Measurements from ENCODE around the gene ADK. TPM values are rescaled to one million over a fixed set of nuclear protein-coding genes. Genes with fewer than 3 reads are reported as not detected.

The ADK gene
- total and polyA plus RNA-seq, 2 donors (not counting 3 experiments of a cell fraction or from before 2014, with no cell fraction given): 11.7 to 46.5 TPM

- no peaks in the 10 kb centered on the region for H4K20me1 ChIP-seq (replicated peaks; ENCODE audit: control insufficient read depth, extremely low read depth, insufficient read depth, low read length)
- no peaks in the 10 kb centered on the region for H3K4me1 ChIP-seq (ENCODE audit: control insufficient read depth, extremely low read depth, insufficient read depth, low read length)
- no peaks in the 10 kb centered on the region for H3K9me1 ChIP-seq (replicated peaks; ENCODE audit: control insufficient read depth, extremely low read depth, insufficient read depth, low read length)
- no peaks in the 10 kb centered on the region for H3K27me3 ChIP-seq (ENCODE audit: control insufficient read depth in 2 of 2, insufficient read depth in 2 of 2, low read length in 2 of 2)
- no peak for TF ChIP-seq GATA2 (IDR thresholded peaks at IDR 0.05; ENCODE audit: insufficient read depth, insufficient read length, low read depth, low read length)
- no peak for TF ChIP-seq EZH2 (IDR thresholded peaks at IDR 0.05; ENCODE audit: borderline replicate concordance, low read depth, low read length, severe bottlenecking)
- no peak for TF ChIP-seq POLR2A (IDR thresholded peaks at IDR 0.05; ENCODE audit: low read depth, low read length)
- peaks cover 32% of the 10 kb centered on the region for H3K79me2 ChIP-seq (ENCODE audit: control insufficient read depth, insufficient read depth, low read length)
- intact Hi-C loops (cut with micrococcal nuclease): no loop called here
- no peaks in the 10 kb centered on the region for H3K36me3 ChIP-seq (ENCODE audit: control insufficient read depth in 2 of 2, extremely low read depth in 1 of 2, insufficient read depth in 2 of 2, low read length in 2 of 2)
- DNase-seq (ENCODE audit: low read depth, low spot score) (no peak), FAIRE-seq (no peak)
- H3K27ac ChIP-seq (ENCODE audit: insufficient read depth, low read depth, low read length): no peak overlapping the region
- H3K9ac ChIP-seq (replicated peaks; ENCODE audit: extremely low read depth, insufficient read depth, low read length): no peak overlapping the region
- no peak overlapping the region for H3K4me3 ChIP-seq (replicated peaks in 1 of 3; ENCODE audit: insufficient read depth in 1 of 3, low read depth in 1 of 3, low read length in 3 of 3)
- no peak overlapping the region for H2AFZ ChIP-seq (ENCODE audit: low read depth, low read length)
- no TSS peak for BruUV-seq (replicated peaks)
- no peak overlapping the region for H3K4me2 ChIP-seq (ENCODE audit: insufficient read depth, low read length)
- CTCF ChIA-PET: interaction anchor here (1.8 kb wide), 1 partner anchor 27 kb away, joined by 5 read pairs; no protein-coding TSS in a partner anchor
- POLR2A ChIA-PET: no interaction called here
- dilution Hi-C loops (cut with MboI; ENCODE audit: extremely low pct_ligation_motif_present, low sequenced_read_pairs): no loop called here
- H3K9me3 ChIP-seq (replicated peaks; ENCODE audit: control insufficient read depth, insufficient read depth, low read length): no peaks in the 10 kb centered on the region
Observed at GRCh38 chr10:74207691-74208480, 56.9 kb downstream of the ADK start.

DNA sequence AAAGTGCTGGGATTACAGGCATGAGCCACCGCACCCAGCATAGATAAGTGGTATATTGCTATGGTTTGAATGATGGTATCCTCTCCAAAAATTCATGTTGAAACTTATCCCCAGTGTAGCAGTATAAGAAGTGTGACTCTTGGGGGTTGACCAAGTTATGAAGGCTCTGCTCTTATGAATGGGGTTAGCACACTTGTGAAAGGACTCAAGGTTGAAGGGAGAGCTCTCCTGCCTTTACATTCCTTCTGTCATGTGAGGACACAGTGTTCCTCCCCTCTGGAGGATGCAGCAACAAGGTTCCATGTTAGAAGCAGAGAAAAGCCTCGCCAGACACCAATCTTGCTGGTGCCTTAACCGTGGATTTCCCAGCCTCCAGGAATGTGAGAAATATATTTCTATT, 58.0 kb downstream of the ADK start:
- no peaks in the 10 kb centered on the region for H3K9me3 ChIP-seq (replicated peaks; ENCODE audit: control insufficient read depth, insufficient read depth, low read length)
- no peaks in the 10 kb centered on the region for H3K4me1 ChIP-seq (ENCODE audit: control insufficient read depth, extremely low read depth, insufficient read depth, low read length)
- BruUV-seq (replicated peaks): no TSS peak
- intact Hi-C loops (cut with micrococcal nuclease): no loop called here
- FAIRE-seq: no peak
- no peaks in the 10 kb centered on the region for H3K9me1 ChIP-seq (replicated peaks; ENCODE audit: control insufficient read depth, extremely low read depth, insufficient read depth, low read length)
- no peak overlapping the region for H3K9ac ChIP-seq (replicated peaks; ENCODE audit: extremely low read depth, insufficient read depth, low read length)
- H2AFZ ChIP-seq (ENCODE audit: low read depth, low read length): no peak overlapping the region
- no peaks in the 10 kb centered on the region for H3K27me3 ChIP-seq (ENCODE audit: control insufficient read depth in 2 of 2, insufficient read depth in 2 of 2, low read length in 2 of 2)
- peaks cover 33% of the 10 kb centered on the region for H3K79me2 ChIP-seq (ENCODE audit: control insufficient read depth, insufficient read depth, low read length)
- no peak overlapping the region for H3K4me3 ChIP-seq (replicated peaks in 1 of 3; ENCODE audit: insufficient read depth in 1 of 3, low read depth in 1 of 3, low read length in 3 of 3)
- CTCF ChIA-PET: no interaction called here
- dilution Hi-C loops (cut with MboI; ENCODE audit: extremely low pct_ligation_motif_present, low sequenced_read_pairs): no loop called here
- no peaks in the 10 kb centered on the region for H4K20me1 ChIP-seq (replicated peaks; ENCODE audit: control insufficient read depth, extremely low read depth, insufficient read depth, low read length)
- no peak overlapping the region for H3K27ac ChIP-seq (ENCODE audit: insufficient read depth, low read depth, low read length)
- POLR2A ChIA-PET: no interaction called here
- H3K4me2 ChIP-seq (ENCODE audit: insufficient read depth, low read length): no peak overlapping the region
- no peak for DNase-seq (ENCODE audit: low read depth, low spot score)
- no peaks in the 10 kb centered on the region for H3K36me3 ChIP-seq (ENCODE audit: control insufficient read depth in 2 of 2, extremely low read depth in 1 of 2, insufficient read depth in 2 of 2, low read length in 2 of 2)
- TF ChIP-seq MAX (IDR thresholded peaks at IDR 0.05; ENCODE audit: insufficient read depth, insufficient read length) (no peak), EZH2 (IDR thresholded peaks at IDR 0.05; ENCODE audit: borderline replicate concordance, low read depth, low read length, severe bottlenecking) (no peak), GATA2 (IDR thresholded peaks at IDR 0.05; ENCODE audit: insufficient read depth, insufficient read length, low read depth, low read length) (no peak), JUN (IDR thresholded peaks at IDR 0.05; ENCODE audit: borderline replicate concordance, insufficient read depth, insufficient read length, low read depth) (no peak), FOS (IDR thresholded peaks at IDR 0.05; ENCODE audit: borderline replicate concordance, insufficient read depth, low read length) (no peak), MYC (IDR thresholded peaks at IDR 0.05; ENCODE audit: low read depth, low read length) (no peak), POLR2A (IDR thresholded peaks at IDR 0.05; ENCODE audit: low read depth, low read length) (no peak), POLR2AphosphoS5 (IDR thresholded peaks at IDR 0.05; ENCODE audit: insufficient read depth, low read depth, low read length) (no peak)
- TF ChIP-seq, protein P1, sequence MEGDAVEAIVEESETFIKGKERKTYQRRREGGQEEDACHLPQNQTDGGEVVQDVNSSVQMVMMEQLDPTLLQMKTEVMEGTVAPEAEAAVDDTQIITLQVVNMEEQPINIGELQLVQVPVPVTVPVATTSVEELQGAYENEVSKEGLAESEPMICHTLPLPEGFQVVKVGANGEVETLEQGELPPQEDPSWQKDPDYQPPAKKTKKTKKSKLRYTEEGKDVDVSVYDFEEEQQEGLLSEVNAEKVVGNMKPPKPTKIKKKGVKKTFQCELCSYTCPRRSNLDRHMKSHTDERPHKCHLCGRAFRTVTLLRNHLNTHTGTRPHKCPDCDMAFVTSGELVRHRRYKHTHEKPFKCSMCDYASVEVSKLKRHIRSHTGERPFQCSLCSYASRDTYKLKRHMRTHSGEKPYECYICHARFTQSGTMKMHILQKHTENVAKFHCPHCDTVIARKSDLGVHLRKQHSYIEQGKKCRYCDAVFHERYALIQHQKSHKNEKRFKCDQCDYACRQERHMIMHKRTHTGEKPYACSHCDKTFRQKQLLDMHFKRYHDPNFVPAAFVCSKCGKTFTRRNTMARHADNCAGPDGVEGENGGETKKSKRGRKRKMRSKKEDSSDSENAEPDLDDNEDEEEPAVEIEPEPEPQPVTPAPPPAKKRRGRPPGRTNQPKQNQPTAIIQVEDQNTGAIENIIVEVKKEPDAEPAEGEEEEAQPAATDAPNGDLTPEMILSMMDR (IDR thresholded peaks at IDR 0.05; ENCODE audit: extremely low read depth in 1 of 2, insufficient read depth in 1 of 2, low read depth in 1 of 2, low read length in 2 of 2): no peak

Measured in endothelial cell of umbilical vein (primary cell).